Measurements from ENCODE around the gene DNAJB13.

The DNAJB13 gene

DNA sequence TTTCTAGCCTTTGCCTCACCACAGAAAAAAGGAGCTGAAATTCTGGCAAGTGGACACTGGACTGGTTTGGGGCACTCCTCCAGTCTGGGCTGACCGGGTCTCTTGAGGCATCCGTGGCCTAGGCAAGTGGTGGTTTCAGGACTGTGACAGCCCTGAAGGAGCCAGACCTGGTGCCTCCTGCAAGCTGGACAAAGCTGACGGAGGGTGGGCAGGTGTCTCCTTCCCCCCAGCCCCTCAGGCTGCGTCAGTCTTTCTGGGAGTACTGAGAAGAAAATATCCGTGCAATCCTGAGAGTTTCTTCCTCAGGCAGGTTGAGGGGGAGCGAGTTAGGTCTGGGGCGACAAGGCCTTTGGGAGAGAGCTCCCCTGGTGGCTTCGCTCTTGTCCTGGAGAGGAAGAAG lies 62.3 kb downstream of the DNAJB13 start:
- no peak for DNase-seq (ENCODE audit: extremely low spot score)
- CTCF ChIA-PET = interaction anchor here (0.7 to 1.1 kb wide), 3 partner anchors 9 to 49 kb away, joined by 3 read pairs; no protein-coding TSS in a partner anchor
- POLR2A ChIA-PET = no interaction called here
- TF ChIP-seq, protein P1, sequence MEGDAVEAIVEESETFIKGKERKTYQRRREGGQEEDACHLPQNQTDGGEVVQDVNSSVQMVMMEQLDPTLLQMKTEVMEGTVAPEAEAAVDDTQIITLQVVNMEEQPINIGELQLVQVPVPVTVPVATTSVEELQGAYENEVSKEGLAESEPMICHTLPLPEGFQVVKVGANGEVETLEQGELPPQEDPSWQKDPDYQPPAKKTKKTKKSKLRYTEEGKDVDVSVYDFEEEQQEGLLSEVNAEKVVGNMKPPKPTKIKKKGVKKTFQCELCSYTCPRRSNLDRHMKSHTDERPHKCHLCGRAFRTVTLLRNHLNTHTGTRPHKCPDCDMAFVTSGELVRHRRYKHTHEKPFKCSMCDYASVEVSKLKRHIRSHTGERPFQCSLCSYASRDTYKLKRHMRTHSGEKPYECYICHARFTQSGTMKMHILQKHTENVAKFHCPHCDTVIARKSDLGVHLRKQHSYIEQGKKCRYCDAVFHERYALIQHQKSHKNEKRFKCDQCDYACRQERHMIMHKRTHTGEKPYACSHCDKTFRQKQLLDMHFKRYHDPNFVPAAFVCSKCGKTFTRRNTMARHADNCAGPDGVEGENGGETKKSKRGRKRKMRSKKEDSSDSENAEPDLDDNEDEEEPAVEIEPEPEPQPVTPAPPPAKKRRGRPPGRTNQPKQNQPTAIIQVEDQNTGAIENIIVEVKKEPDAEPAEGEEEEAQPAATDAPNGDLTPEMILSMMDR (IDR thresholded peaks at IDR 0.05; ENCODE audit: control extremely low read depth, extremely low read depth, low read depth, missing control alignments) = no peak

DNA sequence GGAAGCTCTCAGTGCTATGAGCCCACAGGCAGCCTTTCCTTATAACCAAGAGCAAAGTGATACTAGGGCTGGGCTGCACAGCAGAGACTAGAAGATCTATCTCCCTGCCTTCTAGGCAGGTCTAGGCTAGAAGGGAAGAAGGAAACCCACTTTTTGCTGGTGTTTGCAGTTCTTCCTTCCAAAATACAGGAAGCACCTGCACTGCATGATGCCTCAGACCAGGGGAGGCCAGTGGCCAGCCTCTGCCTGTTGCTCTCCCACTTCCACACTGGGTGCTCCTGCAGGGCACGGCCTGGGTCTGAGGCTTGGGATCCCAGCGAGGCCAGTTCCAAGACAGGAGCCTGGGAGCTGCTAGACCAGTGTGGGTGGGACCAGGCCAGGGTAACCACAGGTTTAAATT lies 64.1 kb downstream of the DNAJB13 start:
- ChIA-PET CTCF (interaction anchor here (1.0 to 2.7 kb wide), 7 partner anchors 12 to 155 kb away, joined by 3 to 7 read pairs (median 4); partner anchors contain the start of genes C2CD3 and PPME1), POLR2A (no interaction called here)
- TF ChIP-seq, protein P1 (IDR thresholded peaks at IDR 0.05; ENCODE audit: control extremely low read depth, extremely low read depth, low read depth, missing control alignments) = no peak
- no peak for DNase-seq (ENCODE audit: extremely low spot score)

DNA sequence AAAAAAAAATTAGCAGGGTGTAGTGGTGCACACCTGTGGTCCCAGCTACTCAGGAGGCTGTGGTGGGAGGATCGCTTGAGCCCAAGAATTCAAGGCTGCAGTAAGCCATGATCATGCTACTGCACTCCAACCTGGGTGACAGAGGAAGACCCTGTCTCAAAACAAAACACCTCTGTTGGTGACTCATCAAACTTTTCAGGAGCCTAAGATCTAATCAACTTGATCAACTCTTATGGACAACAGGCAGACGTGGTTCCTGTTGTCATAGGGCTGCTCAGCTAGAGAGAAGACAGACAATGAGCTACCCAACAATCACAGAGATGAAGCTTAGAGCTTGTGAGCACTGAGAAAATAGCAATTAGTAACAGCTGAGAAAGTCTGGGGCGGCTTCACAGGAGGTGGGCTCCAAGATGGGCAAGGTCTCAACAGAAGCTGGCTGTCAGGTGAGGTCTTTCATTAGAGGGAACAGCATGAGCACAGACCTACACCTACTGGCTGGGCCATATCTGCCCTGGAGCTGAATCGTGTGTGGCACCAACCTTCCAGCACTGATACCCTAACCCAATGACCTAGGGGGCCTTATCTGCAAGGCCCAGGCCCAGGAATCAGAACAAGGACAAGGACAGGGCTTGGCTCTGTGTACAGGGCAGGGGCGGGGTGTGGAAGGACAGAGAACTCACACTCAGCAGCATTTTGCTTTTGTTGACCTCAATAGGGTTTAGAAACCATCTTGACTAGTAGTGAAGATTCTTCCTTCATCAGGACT lies 65.3 kb downstream of the DNAJB13 start:
- no peak for DNase-seq (ENCODE audit: extremely low spot score)
- ChIA-PET POLR2A (no interaction called here), CTCF (interaction anchor here (1.0 to 2.7 kb wide), 6 partner anchors 14 to 52 kb away, joined by 3 to 7 read pairs (median 4); no protein-coding TSS in a partner anchor)
- TF ChIP-seq, protein P1 (IDR thresholded peaks at IDR 0.05; ENCODE audit: control extremely low read depth, extremely low read depth, low read depth, missing control alignments) = no peak

DNA sequence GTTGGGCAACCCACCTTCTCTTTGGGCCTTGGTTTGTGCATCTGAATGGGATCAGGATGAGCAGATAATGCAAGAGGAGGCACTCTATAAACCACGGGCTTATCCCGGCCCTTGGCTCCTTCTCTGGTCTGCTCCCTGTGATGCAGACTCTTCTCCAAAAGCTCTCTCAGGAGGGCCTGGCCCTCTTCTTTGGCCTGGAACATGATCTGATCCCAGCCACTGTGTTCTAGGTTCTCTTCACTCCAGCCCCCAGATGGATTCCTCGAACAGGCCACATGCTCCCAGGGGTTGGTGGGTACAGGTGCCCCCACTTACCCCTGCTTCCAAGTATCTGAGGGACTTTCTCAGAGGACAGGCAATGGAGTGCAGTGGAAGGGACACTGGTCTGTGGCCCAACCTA lies 66.8 kb downstream of the DNAJB13 start:
- TF ChIP-seq, protein P1 (IDR thresholded peaks at IDR 0.05; ENCODE audit: control extremely low read depth, extremely low read depth, low read depth, missing control alignments) = no peak
- no peak for DNase-seq (ENCODE audit: extremely low spot score)
- POLR2A ChIA-PET = no interaction called here
- CTCF ChIA-PET = interaction anchor here (1.3 to 1.7 kb wide), 4 partner anchors 9 to 54 kb away, joined by 3 to 7 read pairs (median 4); no protein-coding TSS in a partner anchor

DNA sequence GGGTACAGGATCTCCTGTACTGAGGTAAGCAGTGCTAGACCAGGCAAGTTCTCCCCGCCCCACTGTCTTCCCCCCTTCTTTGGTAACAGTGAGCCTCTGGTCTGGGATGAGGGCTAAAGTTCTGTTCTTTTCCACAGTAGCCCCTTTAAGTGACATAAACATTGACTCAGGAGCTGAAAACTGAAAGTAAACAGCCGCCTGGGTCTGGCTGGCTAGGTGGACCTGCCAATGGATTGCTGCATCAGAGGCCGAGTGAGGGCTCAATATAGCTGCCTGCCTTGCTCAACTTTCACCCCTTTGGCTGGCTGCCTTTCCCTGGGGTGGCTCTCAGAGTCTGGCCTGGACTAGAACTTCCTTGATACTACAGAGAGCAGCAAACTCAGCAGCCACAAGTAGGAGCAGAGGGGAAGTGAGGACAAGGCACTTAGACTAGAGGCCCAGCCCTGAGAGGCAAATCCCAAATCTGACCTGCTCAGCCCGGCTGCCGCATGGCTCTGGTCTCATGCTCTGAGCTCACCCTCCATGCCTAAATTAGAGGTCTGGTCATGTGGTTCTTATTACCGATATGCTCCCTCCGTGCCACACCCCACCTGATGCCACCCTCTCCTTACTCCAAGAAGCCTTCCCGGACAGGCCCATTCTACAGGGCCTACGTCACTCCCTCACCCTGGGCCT lies 67.6 kb downstream of the DNAJB13 start:
- CTCF ChIA-PET = interaction anchor here (0.7 to 1.7 kb wide), 6 partner anchors 8 to 55 kb away, joined by 3 to 7 read pairs (median 3); partner anchors contain the start of gene UCP2
- POLR2A ChIA-PET = no interaction called here
- TF ChIP-seq, protein P1 (IDR thresholded peaks at IDR 0.05; ENCODE audit: control extremely low read depth, extremely low read depth, low read depth, missing control alignments) = no peak
- DNase-seq (ENCODE audit: extremely low spot score) = no peak

DNA sequence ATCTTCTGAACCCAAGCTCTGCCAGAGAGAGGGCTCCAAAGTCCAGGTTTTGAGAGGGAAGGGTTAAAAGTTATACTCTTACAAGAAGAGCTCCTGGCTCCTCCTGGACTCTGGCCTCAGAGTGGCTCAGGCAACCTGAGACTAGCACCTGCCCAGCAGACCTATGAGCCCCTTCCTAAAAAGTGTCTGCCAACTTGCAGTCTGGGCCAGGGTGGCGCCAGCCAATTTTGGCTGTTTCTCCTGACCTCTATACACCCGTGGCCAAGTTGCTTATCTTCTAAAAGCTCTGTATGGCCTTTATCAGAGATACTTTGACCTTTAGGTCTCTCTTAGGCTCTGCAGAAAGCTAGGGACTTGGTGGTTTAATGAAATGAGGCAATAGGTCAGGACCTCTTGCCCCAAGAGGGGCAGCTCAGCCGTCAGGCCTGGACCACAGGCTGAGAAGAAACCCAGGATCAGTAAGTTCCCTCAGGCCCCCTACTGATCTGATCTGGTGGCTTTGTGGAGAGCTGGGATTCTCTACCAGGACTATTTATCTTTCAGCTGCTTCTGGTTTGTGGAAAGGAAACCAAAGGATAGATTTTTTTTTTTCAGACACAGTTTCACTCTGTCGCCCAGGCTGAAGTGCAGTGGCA lies 68.4 kb downstream of the DNAJB13 start:
- CTCF ChIA-PET = interaction anchor here (0.7 to 1.7 kb wide), 5 partner anchors 9 to 55 kb away, joined by 3 to 7 read pairs (median 3); partner anchors contain the start of gene UCP2
- DNase-seq (ENCODE audit: extremely low spot score) = no peak
- POLR2A ChIA-PET = no interaction called here
- TF ChIP-seq, protein P1 (IDR thresholded peaks at IDR 0.05; ENCODE audit: control extremely low read depth, extremely low read depth, low read depth, missing control alignments) = no peak
